GM18511 (cell line): ENCODE data around the gene HOXD11.

Source experiments
- ATAC-seq: cut with Tn5 transposase; IDR thresholded peaks from one replicate; pipeline ENCODE4 v1.9.1; 2021; ENCODE audit warnings: mild to moderate bottlenecking, moderate library complexity; ENCODE audit not compliant: unreplicated experiment

The HOXD11 gene

DNA sequence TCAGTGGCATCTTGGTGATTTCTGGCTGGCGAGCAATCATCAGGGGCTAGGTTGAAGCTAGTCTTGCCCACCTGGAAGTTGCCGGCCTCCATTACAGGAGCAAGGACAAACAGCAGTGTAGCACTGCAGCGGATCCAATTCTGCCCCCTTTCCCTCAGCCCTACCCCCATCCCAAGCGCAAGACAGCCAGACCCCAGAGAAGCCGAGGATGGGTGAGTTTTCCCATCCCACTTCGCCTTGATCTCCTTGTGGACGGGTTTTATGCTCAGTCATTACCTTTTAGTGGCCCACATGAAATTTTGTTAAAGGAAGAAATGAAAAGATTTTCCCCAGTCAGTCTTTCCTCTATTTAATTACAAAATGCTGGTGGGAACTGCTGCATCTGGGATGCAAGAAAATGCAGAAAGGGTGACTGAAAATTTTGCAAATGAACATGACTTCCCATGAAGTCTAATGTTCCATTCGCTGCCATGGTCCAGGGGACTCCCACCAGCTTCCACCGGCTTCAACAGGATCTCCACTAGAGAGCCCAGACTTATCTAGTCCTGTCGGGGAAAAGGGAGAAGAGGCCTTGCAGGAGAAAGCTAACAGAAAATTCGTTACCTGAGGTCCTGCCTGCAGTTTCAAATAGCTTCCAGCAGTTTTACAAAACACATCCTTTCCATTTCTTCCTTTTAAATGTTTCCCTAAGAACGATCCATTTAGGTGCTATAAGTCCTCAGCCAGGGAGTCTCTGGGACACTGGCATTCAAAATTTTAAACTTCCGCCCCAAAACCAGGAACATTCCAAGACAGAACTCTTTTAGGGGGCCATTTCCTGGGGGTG, 13.5 kb downstream of the HOXD11 start:
- no peak for ATAC-seq

- no peak for ATAC-seq
These were observed 14.3 kb downstream of the HOXD11 start for GRCh38 chr2:176121190-176122051.

- ATAC-seq, result no peak
These were observed 15.1 kb downstream of the HOXD11 start for GRCh38 chr2:176122052-176122682.

DNA sequence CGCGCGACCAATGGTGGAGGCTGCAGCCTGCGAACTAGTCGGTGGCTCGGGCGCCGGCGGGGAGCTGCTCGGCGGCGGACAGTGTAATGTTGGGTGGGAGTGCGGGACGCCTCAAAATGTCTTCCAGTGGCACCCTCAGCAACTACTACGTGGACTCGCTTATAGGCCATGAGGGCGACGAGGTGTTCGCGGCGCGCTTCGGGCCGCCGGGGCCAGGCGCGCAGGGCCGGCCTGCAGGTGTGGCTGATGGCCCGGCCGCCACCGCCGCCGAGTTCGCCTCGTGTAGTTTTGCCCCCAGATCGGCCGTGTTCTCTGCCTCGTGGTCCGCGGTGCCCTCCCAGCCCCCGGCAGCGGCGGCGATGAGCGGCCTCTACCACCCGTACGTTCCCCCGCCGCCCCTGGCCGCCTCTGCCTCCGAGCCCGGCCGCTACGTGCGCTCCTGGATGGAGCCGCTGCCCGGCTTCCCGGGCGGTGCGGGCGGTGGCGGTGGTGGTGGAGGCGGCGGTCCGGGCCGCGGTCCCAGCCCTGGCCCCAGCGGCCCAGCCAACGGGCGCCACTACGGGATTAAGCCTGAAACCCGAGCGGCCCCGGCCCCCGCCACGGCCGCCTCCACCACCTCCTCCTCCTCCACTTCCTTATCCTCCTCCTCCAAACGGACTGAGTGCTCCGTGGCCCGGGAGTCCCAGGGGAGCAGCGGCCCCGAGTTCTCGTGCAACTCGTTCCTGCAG, 15.8 kb downstream of the HOXD11 start, which contains the start of gene HOXD9:
HOXD9 (plus strand) TSS at position 37 of the 728 bp plus-strand sequence; CDS start at position 87, 50 bp downstream.
- ATAC-seq, result no peak

DNA sequence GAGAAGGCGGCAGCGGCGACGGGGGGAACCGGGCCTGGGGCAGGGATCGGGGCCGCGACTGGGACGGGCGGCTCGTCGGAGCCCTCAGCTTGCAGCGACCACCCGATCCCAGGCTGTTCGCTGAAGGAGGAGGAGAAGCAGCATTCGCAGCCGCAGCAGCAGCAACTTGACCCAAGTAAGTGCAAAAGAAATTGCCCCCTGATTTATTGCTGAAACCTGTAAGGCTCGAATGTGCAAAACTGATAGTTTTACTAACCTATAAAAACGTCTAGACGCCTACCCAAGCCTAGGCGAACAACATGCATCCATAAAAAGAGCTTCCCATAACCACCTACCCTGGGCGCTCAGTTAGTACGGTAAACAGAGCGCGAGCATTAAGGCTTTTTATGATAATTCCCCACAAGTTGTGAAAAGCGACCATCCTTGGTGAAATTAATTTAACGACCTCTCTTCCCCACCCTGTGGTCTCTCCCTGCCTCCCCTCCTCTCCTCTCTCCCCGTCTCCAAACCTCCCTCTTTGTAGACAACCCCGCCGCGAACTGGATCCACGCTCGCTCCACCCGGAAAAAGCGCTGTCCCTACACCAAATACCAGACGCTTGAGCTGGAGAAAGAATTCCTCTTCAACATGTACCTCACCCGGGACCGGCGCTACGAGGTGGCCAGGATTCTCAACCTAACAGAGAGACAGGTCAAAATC, 16.5 kb downstream of the HOXD11 start:
- no peak for ATAC-seq

DNA sequence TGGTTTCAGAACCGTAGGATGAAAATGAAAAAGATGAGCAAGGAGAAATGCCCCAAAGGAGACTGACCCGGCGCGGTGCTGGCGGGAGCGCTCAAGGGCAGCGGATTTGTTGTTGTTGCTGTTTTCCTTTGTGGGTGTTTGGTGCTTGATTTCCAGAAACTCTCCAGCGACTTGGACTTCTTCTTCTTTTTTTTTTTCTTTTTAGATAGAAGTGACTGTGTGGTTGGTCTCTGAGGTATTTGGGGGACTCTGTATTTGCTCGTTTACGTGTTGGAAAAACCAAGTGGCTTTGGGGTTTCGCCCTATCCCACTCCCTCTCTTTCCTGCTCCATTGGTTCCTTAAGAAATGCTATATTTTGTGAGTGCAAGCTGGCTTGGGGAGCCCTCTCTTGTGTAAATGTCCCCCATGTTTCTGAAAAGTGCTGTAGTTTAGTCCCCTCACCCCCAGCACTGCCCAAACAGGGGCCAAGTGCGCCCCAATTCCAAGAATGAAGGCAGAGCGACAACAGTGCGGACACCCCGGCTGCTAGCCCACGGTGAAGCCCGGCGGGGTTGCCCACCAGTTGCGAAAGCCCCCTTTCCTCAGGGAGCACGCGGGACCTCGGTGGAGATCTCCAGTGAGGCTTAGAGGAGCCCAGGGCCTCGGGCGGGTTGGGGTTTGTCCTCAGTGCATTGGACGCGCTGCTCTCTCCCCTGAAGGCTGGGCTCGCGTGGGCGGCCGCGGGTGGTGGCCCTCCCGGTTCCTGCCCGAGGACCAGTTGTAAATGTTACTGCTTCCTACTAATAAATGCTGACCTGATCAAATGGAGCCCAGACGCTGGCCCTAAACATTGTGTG, 17.2 kb downstream of the HOXD11 start:
- ATAC-seq, result no peak

- ATAC-seq, result no peak
These were observed 18.1 kb downstream of the HOXD11 start for GRCh38 chr2:176124947-176125771.

DNA sequence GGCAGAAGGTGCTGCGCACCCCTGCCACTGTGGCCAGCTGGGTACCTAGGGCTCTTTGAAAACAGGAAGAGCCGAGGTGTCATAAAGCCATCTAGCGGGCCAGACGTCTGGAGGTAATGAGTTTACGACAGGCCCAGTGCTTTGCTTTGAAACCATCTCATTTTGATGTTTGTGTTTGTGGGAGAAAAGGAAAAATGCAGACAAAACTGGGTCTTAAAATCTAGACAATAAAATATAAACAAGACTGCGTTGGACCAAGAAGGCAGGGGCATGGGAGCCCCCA, 18.6 kb downstream of the HOXD11 start:
- no peak for ATAC-seq

DNA sequence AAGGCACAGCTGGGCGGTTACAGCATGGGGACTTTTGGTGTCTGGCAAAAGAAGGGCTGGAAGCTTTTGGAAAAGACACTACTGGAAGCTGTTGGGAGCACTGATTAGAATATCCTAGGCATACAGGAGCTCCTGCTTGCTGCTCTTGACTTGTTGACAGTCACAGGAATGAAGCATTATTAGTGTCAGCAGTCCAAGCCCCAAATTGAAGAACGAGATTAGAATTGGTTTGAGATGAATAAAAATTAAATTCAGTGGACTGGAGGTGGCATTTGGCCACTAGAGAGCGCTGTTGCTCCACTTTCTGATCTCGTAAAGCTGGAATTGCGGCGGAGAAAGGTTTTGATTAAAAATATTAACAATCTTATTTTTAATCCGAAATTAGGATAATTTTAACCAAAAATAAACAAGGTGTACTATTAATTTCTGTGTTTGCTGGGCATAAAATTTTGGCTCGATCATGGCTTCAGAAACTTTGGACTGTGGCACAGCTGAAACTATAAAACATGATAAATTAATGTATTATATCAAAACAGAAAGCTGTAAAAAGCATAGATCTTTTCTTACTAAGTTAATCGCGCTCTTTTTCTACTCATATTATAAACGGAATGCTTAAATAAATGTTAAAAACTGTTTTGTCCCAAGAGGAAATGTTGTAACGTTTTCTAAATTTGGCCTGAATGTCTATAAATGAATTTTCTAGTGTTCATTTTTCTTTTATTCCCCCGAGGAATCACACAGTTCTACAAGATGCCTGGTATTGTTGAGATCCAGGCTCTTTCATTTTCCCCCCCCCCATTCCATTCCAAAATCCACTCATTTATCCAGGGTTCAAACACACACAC, 20.1 kb downstream of the HOXD11 start:
- no peak for ATAC-seq

DNA sequence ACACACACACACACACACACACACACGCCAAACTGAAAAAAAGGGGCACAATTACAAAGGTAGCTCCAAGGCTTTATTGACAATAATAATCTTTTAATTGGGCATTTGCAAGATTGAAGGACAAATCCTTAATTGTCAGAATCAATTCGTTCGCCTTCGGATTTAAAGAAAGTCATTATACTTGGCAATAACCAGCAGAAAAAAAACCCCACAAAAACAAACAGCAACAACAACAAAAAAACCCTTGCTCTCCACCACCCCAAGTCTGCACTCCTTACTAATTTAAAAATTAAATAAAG, 20.6 kb downstream of the HOXD11 start:
- no peak for ATAC-seq

DNA sequence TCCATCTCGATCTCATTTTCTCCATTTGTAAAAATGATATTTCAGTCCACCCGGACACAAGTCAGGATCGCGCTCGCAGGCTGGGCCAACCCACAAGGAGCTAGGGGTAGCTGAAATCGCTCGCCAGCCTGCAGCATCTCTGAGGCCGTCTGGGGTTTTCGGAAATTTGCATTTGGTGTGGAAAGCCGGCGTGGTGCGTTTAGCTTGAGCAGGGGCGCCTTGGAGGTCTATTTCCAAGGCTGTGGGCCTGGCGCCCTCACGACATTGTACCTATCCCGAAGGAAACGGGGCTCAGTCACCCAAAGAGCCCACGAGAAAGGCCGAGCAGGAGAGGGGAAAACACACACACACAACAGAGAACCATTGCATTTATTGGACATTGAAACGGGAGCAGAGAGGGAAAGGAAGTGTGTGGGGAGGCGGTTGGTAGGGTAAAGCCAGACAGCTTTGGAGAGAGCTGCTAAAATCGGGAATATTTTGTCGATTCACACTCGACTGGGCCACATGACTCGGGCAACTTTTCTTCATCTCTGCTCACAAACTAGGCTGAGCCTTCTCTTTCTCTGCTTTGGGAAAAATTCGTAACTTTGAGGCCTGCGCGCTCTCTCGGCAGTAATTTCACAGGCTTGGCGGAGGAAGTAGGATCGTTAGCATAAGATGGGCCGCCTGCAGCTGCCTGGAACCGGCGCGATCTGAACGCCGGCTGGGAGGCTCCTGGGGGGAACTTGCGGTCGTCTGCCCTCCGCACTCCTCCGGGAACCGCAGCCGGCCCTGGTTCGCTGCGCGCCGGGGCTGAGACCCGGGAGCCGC, 21.3 kb downstream of the HOXD11 start:
- ATAC-seq, result no peak

DNA sequence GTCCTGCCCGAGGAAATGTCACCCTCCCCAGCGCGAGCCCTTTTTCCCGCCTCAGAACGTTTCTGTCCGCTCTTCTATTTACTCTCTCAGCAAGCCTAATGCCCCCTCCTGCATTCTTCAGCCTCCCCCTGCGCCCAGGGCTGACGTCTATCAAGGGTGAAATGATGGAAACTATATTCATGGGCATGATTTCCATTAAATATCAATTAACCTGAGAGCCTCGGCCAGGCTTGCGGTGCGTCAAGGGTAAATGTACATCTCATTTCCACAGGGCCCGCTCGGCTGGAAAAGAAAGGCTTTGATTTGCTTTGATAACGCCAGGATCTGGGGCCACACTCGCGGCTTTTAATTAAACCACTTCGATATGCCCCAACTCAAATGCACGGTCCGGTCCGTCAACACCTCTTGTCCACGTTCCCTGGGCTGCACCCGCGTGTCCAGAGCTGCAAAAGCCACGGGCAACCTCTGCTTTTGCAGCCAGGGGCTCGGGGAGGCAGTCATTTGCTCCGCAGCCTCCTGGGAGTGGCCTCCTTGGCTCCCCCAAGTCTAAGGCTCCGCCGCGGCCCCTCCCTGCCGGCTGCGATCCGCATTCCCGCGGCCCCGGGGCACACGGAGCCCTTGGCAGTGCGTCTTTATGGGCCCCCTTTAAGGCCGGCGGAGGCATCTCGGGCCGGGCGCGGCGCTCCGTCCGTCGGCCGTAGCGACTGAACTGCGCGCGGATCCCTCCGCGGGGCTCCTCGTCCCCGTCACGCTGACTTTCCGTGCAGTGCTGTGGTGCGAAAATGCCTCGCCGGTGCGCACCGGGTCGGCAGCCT, 22.1 kb downstream of the HOXD11 start, which contains the start of gene HOXD8:
HOXD8 (plus strand) TSS at position 724 of the 815 bp plus-strand sequence. CDS start 662 bp downstream, outside the sequence.
- ATAC-seq, result no peak

DNA sequence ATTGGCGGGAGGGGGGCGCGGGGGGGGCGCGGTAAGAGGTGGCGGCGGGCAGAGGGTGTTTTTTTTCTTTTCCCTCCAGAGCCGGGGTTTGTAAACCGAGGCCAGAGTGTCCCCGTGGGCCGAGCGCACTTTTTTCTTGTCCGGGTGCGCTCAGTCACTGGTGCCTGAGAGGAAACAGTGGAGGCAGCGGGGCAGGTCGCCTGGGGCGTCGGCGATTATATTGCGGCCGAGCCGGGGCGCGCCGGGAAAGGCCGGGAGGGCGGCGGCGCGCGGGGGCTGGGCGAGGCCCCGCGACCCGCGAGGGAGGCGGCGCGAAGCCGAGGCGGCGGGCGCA, 22.7 kb downstream of the HOXD11 start:
- no peak for ATAC-seq

- ATAC-seq, result no peak
These were observed 23.3 kb downstream of the HOXD11 start for GRCh38 chr2:176130147-176130956.
